Measurements from ENCODE around the gene YPEL2. TPM values are rescaled to one million over a fixed set of nuclear protein-coding genes. Genes with fewer than 3 reads are reported as not detected.

YPEL2 gene
- total and polyA plus RNA-seq, 2 of the 13 experiments (the other 11 are each of a cell fraction or from before 2014, with no cell fraction given): 8.5 to 21.1 TPM

DNA sequence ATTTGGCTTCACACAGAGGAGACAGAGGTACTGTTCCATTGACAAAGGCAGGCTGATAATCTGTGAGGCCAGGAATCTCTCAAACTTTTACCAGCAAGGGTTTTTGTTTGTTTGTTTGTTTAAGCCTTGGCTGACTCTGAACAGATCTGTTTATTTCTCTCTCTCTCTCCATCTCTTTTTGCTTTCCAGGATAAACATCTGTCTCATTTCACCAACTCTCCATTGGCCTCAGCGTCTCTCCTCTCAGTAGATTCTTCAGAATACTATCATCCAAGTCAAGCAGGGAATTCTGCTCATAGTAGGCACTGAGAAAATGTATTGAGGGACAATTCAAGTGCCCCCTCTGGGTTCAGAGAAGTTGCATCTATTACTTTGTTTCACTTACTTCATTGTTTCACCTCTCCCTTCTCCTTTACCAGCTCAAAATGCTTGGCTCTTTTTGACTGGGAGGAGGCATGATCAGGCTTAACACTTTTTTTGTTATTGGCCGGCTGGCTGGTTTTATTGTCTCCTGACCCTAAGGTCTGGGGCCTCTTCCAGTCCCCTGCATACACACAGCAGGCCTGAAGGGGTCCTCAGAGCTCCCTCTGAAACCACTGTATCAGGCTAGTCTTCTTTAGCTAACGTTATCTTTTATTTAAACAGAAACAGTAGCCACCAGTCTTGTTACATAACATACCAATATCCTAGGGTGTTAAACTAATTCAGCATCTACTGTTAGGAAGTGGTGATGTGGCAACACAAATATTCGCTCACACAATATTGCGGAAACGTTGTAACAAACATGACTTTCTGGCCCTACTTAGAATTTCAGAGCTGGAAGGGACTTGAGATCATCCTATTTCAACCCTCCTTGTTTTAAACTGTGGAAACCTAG is 2.0 kb upstream of the YPEL2 start (continued):
- TF ChIP-seq ETV5 (CRISPR knock-in tag; IDR thresholded peaks at IDR 0.05; ENCODE audit: borderline replicate concordance) (peak; percentile 21; the same call in 1 of the 2 replicates), ZNF33A (CRISPR knock-in tag; IDR thresholded peaks at IDR 0.05; ENCODE audit: borderline replicate concordance) (peak; percentile 76; the same call in 1 of the 2 replicates), ZNF232 (CRISPR knock-in tag; IDR thresholded peaks at IDR 0.05; ENCODE audit: borderline replicate concordance) (peak; percentile 97; the same call in 1 of the 2 replicates), SALL1 (CRISPR knock-in tag; IDR thresholded peaks at IDR 0.05) (peak; percentile 43; the same call in 1 of the 2 replicates), NR2F2 (IDR thresholded peaks at IDR 0.05; ENCODE audit: borderline replicate concordance, low read depth) (0 out of 2 replicates have a peak, but pooled peaks have one; percentile 47), ZNF441 (CRISPR knock-in tag; IDR thresholded peaks at IDR 0.05; ENCODE audit: borderline replicate concordance) (no peak), STAG1 (CRISPR knock-in tag; IDR thresholded peaks at IDR 0.05) (peak; percentile 93), NR2C2 (CRISPR knock-in tag; IDR thresholded peaks at IDR 0.05; ENCODE audit: borderline replicate concordance) (peak; percentile 35; the same call in 1 of the 2 replicates), ZMYM4 (CRISPR knock-in tag; IDR thresholded peaks at IDR 0.05) (peak; percentile 69), BCL6 (CRISPR knock-in tag; IDR thresholded peaks at IDR 0.05) (peak; percentile 70), CREB1 (IDR thresholded peaks at IDR 0.05) (no peak), CREB1 (CRISPR knock-in tag; IDR thresholded peaks at IDR 0.05) (peak; percentile 58), ERF (CRISPR knock-in tag; IDR thresholded peaks at IDR 0.05) (peak; percentile 6; the same call in 1 of the 2 replicates), MIXL1 (CRISPR knock-in tag; IDR thresholded peaks at IDR 0.05) (peak; percentile 39; the same call in 1 of the 2 replicates), ZFP36L1 (CRISPR knock-in tag; IDR thresholded peaks at IDR 0.05) (peak; percentile 70), ZNF558 (CRISPR knock-in tag; IDR thresholded peaks at IDR 0.05; ENCODE audit: borderline replicate concordance) (no peak), NKX3-1 (CRISPR knock-in tag; IDR thresholded peaks at IDR 0.05) (0 out of 2 replicates have a peak, but pooled peaks have one; percentile 56), ZSCAN29 (CRISPR knock-in tag; conservative IDR thresholded peaks at IDR 0.05) (0 out of 2 replicates have a peak, but pooled peaks have one; percentile 18), ZFX (CRISPR knock-in tag; IDR thresholded peaks at IDR 0.05; ENCODE audit: low read depth) (peak; percentile 33; the same call in 1 of the 2 replicates), CHCHD3 (CRISPR knock-in tag; IDR thresholded peaks at IDR 0.05) (no peak), ZNF12 (CRISPR knock-in tag; IDR thresholded peaks at IDR 0.05) (peak; percentile 66; the same call in 1 of the 2 replicates)
- TF ChIP-seq, protein P1, sequence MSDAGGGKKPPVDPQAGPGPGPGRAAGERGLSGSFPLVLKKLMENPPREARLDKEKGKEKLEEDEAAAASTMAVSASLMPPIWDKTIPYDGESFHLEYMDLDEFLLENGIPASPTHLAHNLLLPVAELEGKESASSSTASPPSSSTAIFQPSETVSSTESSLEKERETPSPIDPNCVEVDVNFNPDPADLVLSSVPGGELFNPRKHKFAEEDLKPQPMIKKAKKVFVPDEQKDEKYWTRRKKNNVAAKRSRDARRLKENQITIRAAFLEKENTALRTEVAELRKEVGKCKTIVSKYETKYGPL (CRISPR knock-in tag; IDR thresholded peaks at IDR 0.05): peak; percentile 92
- TF ChIP-seq, protein P2, sequence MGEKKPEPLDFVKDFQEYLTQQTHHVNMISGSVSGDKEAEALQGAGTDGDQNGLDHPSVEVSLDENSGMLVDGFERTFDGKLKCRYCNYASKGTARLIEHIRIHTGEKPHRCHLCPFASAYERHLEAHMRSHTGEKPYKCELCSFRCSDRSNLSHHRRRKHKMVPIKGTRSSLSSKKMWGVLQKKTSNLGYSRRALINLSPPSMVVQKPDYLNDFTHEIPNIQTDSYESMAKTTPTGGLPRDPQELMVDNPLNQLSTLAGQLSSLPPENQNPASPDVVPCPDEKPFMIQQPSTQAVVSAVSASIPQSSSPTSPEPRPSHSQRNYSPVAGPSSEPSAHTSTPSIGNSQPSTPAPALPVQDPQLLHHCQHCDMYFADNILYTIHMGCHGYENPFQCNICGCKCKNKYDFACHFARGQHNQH (CRISPR knock-in tag; IDR thresholded peaks at IDR 0.05): peak; percentile 72; the same call in 1 of the 2 replicates
- TF ChIP-seq, protein P3, sequence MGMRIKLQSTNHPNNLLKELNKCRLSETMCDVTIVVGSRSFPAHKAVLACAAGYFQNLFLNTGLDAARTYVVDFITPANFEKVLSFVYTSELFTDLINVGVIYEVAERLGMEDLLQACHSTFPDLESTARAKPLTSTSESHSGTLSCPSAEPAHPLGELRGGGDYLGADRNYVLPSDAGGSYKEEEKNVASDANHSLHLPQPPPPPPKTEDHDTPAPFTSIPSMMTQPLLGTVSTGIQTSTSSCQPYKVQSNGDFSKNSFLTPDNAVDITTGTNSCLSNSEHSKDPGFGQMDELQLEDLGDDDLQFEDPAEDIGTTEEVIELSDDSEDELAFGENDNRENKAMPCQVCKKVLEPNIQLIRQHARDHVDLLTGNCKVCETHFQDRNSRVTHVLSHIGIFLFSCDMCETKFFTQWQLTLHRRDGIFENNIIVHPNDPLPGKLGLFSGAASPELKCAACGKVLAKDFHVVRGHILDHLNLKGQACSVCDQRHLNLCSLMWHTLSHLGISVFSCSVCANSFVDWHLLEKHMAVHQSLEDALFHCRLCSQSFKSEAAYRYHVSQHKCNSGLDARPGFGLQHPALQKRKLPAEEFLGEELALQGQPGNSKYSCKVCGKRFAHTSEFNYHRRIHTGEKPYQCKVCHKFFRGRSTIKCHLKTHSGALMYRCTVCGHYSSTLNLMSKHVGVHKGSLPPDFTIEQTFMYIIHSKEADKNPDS (CRISPR knock-in tag; IDR thresholded peaks at IDR 0.05): 0 out of 2 replicates have a peak, but pooled peaks have one; percentile 59
